CD4-positive, alpha-beta T cell treated with Interleukin-4 for 4 hours (primary cell): Measurements from ENCODE around the gene SLC38A4.
"Not testable (repeated sequence)": the region's sequence is repeated elsewhere in the genome, so short reads cannot be mapped to it uniquely, and the experiment has no call there.

Experiments used
- DNase-seq: peaks from one replicate; pipeline ENCODE4 v3.0.0-alpha.2; 2020

Gene SLC38A4

GRCh38 chr12:46773586-46774321, 52.0 kb downstream of the SLC38A4 start:
- no peak for DNase-seq

- no peak for DNase-seq
Observed at GRCh38 chr12:46771268-46771827, 54.4 kb downstream of the SLC38A4 start.

DNA sequence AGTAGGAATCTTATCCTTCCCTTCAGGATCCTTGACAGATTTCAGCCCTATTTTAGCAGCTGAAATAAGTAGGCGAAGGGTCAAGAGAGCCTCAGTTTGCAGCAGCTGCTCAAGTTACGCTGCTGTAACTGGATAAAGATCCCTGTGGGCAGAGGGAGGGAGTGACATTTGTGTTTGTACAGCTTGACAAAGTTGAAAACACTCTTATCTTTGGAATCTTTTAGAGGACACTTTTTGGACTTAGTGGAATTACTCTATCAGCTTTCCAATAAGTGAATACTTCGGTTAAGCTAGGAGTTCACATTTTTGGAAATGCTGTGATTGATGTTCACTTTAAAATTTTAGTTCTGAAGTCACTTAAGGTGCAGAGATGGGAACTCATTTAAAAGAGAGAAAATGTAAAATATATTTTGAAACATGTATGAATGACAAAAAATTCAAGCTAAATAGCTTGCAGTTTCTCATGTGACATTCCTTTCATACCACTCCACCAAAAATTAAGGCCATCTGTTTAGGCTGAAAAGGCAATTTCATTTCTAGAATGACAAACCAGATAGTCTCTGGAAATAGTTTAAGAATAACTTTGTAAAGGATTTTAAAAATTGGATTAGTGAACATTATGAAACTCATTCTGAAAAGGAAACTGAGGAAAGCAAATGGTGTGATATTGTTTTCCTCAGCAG, 55.2 kb downstream of the SLC38A4 start:
- no peak for DNase-seq

- DNase-seq = no peak
Observed at GRCh38 chr12:46764005-46764404, 61.8 kb downstream of the SLC38A4 start.

DNA sequence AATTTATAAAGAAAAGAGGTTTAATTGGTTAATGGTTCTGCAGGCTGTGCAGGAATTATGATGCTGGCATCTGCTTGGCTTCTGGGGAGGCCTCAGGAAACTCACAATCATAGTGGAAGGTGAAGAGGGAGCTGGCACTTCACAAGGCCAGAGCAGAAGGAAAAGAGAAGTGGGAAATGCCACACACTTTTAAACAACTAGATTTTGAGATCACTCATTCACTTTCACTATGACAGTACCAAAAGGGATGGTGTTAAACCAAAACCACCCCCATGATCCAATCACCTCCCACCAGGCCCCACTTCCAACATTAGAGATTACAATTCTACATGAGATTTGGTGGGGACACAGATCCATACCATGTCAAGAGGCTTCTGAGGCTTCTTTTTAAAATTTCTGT, 62.6 kb downstream of the SLC38A4 start:
- no peak for DNase-seq

- DNase-seq = no peak
Observed at GRCh38 chr12:46754550-46754949, 71.2 kb downstream of the SLC38A4 start.

DNA sequence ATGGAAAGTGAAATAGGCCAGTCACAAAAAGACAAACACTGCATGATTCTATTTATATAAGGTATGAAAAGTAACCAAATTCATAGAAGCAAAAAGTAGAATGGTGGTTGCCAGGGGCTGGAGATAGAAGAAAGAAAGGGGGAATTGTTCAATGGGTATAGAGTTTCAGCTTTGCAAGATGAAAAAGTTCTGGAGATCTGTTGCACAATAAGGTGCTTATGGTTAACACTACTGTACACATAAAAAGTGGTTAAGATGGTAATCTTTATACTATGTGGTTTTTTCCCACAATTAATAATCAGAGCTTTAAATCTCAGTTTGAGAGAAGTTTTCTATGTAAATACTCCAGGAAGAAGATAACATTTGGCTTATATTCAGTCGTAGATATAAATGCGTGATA, 73.4 kb downstream of the SLC38A4 start:
- no peak for DNase-seq

GRCh38 chr12:46751173-46751572, 74.6 kb downstream of the SLC38A4 start:
- DNase-seq = no peak

- DNase-seq = no peak
Observed at GRCh38 chr12:46749322-46749721, 76.5 kb downstream of the SLC38A4 start.

GRCh38 chr12:46744283-46744682, 81.5 kb downstream of the SLC38A4 start:
- no peak for DNase-seq

- no peak for DNase-seq
Observed at GRCh38 chr12:46743456-46743855, 82.3 kb downstream of the SLC38A4 start.

- DNase-seq = not testable (repeated sequence)
Observed at GRCh38 chr12:46742271-46742670, 83.5 kb downstream of the SLC38A4 start.

DNA sequence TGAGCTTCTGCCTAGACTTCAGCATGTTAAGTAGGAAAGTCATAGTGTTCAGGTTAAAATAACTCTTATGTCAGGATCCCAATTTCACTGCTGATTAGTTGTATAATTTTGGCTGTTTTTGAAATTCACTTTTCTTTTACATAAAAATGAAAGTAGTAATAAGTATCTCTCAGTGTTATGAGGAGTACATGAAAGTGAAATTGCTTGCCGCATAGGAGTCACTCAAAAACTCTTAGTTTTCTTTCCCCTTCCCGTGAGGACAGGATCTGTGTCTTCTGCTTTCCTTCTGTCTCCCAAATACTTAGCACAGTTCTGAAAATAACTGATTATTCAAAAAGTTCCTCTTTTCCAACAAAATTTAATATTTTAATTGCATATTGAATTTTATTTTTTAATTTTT, 100.5 kb downstream of the SLC38A4 start:
- no peak for DNase-seq

GRCh38 chr12:46723629-46724419, 102.0 kb downstream of the SLC38A4 start:
- no peak for DNase-seq

- DNase-seq = no peak
Observed at GRCh38 chr12:46722394-46723185, 103.2 kb downstream of the SLC38A4 start.

DNA sequence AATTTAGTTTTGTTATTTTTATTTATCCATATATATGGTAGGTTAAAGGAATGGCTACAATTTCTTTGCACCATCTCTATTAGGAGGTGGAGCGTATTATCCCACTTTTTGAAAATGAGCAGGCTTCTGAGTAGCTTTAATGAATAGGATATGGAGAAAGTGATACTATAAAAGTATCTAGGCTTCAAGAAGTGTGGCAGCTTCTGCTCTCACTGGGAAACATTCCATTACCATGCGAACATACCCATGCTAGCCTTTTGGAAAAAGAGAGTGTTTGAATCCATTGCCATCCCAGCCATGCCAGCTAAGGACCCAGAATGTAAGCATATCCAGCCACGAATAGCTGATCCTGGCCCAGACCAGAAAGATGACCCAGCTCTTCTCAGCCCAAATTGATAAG, 107.3 kb downstream of the SLC38A4 start:
- DNase-seq = no peak

GRCh38 chr12:46717868-46718267, 107.9 kb downstream of the SLC38A4 start:
- no peak for DNase-seq

- no peak for DNase-seq
Observed at GRCh38 chr12:46717159-46717558, 108.6 kb downstream of the SLC38A4 start.
